Measurements from ENCODE around the gene SCP2.

GRCh38 chr1:53075761-53076163 is 148.7 kb downstream of the SCP2 start:
- TF ChIP-seq CTCF (conservative IDR thresholded peaks at IDR 0.05; ENCODE audit: low read depth, low read length) (no peak), POLR2A (IDR thresholded peaks at IDR 0.05; ENCODE audit: low read depth, low read length) (no peak), MXI1 (IDR thresholded peaks at IDR 0.05; ENCODE audit: borderline replicate concordance, low read depth, low read length) (no peak), CHD1 (IDR thresholded peaks at IDR 0.05; ENCODE audit: low read depth, low read length) (no peak), USF2 (IDR thresholded peaks at IDR 0.05; ENCODE audit: low read depth, low read length) (no peak), RAD21 (IDR thresholded peaks at IDR 0.05; ENCODE audit: low read length) (no peak), FOS (IDR thresholded peaks at IDR 0.05; ENCODE audit: low read depth, low read length) (no peak), NFE2L2 (IDR thresholded peaks at IDR 0.05; ENCODE audit: low read depth, low read length) (no peak), CEBPB (IDR thresholded peaks at IDR 0.05; ENCODE audit: low read depth, low read length) (no peak), RCOR1 (IDR thresholded peaks at IDR 0.05; ENCODE audit: insufficient replicate concordance, low read length) (no peak), MAFK (IDR thresholded peaks at IDR 0.05; ENCODE audit: low read depth, low read length) (no peak)
